SU-DHL-6 (cell line): ENCODE results near the gene FBXW7.

ENCODE experiments used
- EZH2phosphoT487 ChIP-seq: fragments of 200-600 bp; sonication (generic), shearing (Covaris generic); conservative IDR thresholded peaks from 2 replicates; pipeline ENCODE4 v1.6.1; 2018; ENCODE audit warnings: mild to moderate bottlenecking, antibody characterized with exemption, low read length, moderate library complexity, mixed read lengths
- TF ChIP-seq, protein P1 (sequence below): fragments of 200-600 bp; sonication (generic); IDR thresholded peaks from one replicate; pipeline ENCODE4 v1.5.1; 2017; ENCODE audit warnings: antibody characterized with exemption, mild to moderate bottlenecking, low read length, moderate library complexity; ENCODE audit not compliant: insufficient read depth, poor library complexity, severe bottlenecking

- TF ChIP-seq, protein P1, sequence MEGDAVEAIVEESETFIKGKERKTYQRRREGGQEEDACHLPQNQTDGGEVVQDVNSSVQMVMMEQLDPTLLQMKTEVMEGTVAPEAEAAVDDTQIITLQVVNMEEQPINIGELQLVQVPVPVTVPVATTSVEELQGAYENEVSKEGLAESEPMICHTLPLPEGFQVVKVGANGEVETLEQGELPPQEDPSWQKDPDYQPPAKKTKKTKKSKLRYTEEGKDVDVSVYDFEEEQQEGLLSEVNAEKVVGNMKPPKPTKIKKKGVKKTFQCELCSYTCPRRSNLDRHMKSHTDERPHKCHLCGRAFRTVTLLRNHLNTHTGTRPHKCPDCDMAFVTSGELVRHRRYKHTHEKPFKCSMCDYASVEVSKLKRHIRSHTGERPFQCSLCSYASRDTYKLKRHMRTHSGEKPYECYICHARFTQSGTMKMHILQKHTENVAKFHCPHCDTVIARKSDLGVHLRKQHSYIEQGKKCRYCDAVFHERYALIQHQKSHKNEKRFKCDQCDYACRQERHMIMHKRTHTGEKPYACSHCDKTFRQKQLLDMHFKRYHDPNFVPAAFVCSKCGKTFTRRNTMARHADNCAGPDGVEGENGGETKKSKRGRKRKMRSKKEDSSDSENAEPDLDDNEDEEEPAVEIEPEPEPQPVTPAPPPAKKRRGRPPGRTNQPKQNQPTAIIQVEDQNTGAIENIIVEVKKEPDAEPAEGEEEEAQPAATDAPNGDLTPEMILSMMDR: no peak
- TF ChIP-seq EZH2phosphoT487: no peak
Observed at GRCh38 chr4:152368001-152368400, 167.9 kb downstream of the FBXW7 start.
